Activated T-helper 9 cell treated with anti-CD3 and anti-CD28 coated beads, Interleukin-2, amount 50 U/mL, for 16 hours (primary cell): Measurements from ENCODE around the gene MT1G.
"Not testable (repeated sequence)": the region's sequence is repeated elsewhere in the genome, so short reads cannot be mapped to it uniquely, and the experiment has no call there.

Experiments used
- DNase-seq: peaks from one replicate; pipeline ENCODE4 v3.0.0-alpha.2; 2020; ENCODE audit warnings: low read depth

The MT1G gene

GRCh38 chr16:56684926-56685590 is 17.2 kb upstream of the MT1G start:
- DNase-seq: no peak

GRCh38 chr16:56684256-56684925 is 16.5 kb upstream of the MT1G start:
- no peak for DNase-seq

GRCh38 chr16:56683424-56684172 is 15.7 kb upstream of the MT1G start:
- no peak for DNase-seq

GRCh38 chr16:56682703-56683397 is 15.0 kb upstream of the MT1G start:
- no peak for DNase-seq

- DNase-seq: peak; percentile 79
These were observed 14.3 kb upstream of the MT1G start, which contains the start of gene MT1X for GRCh38 chr16:56681939-56682702. Gene MT1X, plus strand, starts transcription at chr16:56682470. Its CDS starts 71 bp downstream, at chr16:56682541.

- no peak for DNase-seq
These were observed 12.0 kb upstream of the MT1G start for GRCh38 chr16:56679818-56680217.

GRCh38 chr16:56679078-56679730 is 11.3 kb upstream of the MT1G start:
- DNase-seq: no peak

- DNase-seq: no peak
These were observed 9.6 kb upstream of the MT1G start for GRCh38 chr16:56677474-56677873.

- DNase-seq: peak; percentile 37
These were observed 7.9 kb upstream of the MT1G start for GRCh38 chr16:56675685-56676210.

- DNase-seq: not testable (repeated sequence)
These were observed 6.7 kb upstream of the MT1G start for GRCh38 chr16:56674570-56674969.

- DNase-seq: no peak
These were observed 6.1 kb upstream of the MT1G start for GRCh38 chr16:56673921-56674320.

GRCh38 chr16:56672761-56673536 is 5.1 kb upstream of the MT1G start:
- DNase-seq: no peak

GRCh38 chr16:56672171-56672570 is 4.3 kb upstream of the MT1G start:
- DNase-seq: not testable (repeated sequence)

- not testable (repeated sequence) for DNase-seq
These were observed 3.8 kb upstream of the MT1G start for GRCh38 chr16:56671691-56672090.

GRCh38 chr16:56670620-56670934 is 2.7 kb upstream of the MT1G start:
- DNase-seq: no peak

- DNase-seq: no peak
These were observed 2.2 kb upstream of the MT1G start for GRCh38 chr16:56669840-56670619.

- no peak for DNase-seq
These were observed 1.4 kb upstream of the MT1G start, which contains the start of gene MT1H for GRCh38 chr16:56669005-56669839. Gene MT1H, plus strand, starts transcription at chr16:56669814. Its CDS starts 71 bp downstream, at chr16:56669885.
